GM12801 (cell line): ENCODE measurements around the gene RPS10.

Experiments used
- TF ChIP-seq, protein P1 (sequence below): IDR thresholded peaks from one replicate; pipeline ENCODE4 v1.5.1; 2011; ENCODE audit warnings: control low read depth; ENCODE audit not compliant: insufficient read length; ENCODE audit errors: extremely low read depth

Gene RPS10

GRCh38 chr6:34424200-34425131 lies 1.4 kb downstream of the RPS10 start:
- TF ChIP-seq, protein P1, sequence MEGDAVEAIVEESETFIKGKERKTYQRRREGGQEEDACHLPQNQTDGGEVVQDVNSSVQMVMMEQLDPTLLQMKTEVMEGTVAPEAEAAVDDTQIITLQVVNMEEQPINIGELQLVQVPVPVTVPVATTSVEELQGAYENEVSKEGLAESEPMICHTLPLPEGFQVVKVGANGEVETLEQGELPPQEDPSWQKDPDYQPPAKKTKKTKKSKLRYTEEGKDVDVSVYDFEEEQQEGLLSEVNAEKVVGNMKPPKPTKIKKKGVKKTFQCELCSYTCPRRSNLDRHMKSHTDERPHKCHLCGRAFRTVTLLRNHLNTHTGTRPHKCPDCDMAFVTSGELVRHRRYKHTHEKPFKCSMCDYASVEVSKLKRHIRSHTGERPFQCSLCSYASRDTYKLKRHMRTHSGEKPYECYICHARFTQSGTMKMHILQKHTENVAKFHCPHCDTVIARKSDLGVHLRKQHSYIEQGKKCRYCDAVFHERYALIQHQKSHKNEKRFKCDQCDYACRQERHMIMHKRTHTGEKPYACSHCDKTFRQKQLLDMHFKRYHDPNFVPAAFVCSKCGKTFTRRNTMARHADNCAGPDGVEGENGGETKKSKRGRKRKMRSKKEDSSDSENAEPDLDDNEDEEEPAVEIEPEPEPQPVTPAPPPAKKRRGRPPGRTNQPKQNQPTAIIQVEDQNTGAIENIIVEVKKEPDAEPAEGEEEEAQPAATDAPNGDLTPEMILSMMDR = no peak

DNA sequence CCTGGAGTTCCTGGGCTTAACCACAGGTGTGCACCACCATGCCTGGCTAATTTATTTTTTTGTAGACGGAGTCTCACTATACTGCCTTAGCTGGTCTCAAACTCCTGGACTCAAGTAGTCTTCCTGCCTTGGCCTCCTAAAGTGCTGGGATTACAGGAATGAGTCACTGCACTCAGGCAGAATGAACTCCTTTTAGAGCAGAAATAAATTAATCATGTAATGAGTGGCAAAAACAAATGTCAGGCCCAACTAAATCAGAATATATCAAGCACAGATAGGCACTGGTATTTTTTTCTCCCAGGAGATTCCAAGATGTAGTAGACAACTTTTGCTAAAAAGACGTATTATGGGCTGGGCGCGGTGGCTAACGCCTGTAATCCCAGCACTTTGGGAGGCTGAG lies 2.6 kb downstream of the RPS10 start:
- TF ChIP-seq, protein P1 = no peak

- TF ChIP-seq, protein P1 = no peak
These were observed 7.5 kb downstream of the RPS10 start for GRCh38 chr6:34418367-34418766.

DNA sequence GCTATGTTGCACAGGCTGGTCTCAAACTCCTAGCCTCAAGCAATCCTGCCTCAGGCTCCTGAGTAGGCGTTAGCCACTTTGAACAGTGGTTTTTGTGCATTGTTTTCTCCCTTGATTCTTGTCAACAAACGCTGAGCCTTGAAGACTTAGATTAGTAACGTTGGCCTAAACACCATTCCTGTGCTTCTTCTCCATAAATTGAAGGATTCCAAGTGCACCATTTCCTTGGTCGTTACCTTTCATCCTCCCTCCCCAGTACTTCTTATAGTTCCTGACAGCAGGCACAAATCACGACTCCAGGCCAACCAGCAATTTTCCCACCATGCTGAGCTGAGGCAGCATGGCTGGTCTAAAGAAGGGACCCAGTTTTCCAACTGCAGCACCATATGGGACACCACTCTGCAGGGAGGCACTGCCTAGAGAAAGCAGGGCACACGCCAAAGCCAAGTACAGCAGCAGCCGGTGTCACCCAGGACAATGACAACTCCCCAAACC lies 8.9 kb downstream of the RPS10 start:
- TF ChIP-seq, protein P1 = no peak

DNA sequence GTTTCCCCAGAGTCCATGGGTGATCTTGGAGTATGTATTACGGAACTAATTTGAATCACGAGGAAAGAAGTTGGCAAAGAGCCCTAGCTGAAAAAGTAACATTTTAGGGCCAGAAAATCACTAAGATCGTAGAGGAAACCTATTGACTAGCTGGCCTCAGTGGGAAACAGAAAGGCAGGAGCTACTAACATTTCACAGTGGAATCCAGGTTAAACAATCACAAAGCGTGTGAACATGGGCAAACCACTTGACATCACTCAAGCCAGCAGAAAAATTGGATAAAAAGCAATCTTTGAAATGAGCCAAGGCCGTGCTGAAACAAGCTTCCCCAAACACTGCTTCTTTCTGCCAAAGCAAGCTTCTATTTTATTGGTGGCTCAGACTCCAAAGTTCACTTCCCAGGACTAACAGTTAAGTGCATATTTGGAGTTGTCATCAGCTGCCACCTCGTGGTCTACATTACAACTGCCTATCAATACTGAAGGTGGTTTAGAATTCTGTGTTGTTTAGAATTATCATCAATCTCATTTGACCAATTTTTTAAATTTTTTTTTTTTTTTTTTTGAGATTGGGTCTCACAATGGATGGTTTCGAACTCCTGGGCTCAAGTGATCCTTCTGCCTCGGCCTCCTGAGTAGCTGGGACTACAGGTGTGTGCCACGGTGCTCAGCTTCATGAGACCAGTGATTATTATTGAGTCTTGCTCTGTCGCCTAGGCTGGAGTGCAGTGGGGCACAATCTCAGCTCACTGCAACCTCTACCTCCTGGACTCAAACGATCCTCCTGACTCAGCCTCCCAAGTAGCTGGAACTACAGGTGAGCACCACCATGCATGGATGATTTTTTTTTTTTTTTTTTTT lies 10.6 kb downstream of the RPS10 start:
- TF ChIP-seq, protein P1 = no peak

GRCh38 chr6:34412643-34413214 lies 13.1 kb downstream of the RPS10 start:
- TF ChIP-seq, protein P1 = no peak

DNA sequence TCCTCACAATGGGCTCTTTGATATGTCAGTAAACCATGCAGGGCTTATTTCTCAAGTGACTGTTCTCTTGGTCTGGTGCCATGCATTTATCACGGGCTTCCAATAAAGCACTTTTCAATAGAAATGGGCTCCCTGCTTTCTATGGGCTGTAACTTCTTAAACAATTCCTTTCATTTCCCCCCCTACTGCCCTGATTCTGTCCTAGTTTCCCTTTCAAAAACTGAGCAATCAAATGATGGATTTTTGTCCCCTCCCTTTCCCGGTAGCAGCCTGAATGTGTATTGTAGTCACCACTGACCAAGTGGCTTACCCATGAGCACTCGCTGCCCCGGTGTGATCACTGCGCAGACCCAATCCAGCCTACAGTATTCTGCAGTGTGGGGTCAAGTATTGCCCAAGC lies 13.9 kb downstream of the RPS10 start:
- TF ChIP-seq, protein P1 = no peak
